ENCODE results near the gene SPAG17. TPM values are rescaled to one million over a fixed set of nuclear protein-coding genes. Genes with fewer than 3 reads are reported as not detected.

Gene SPAG17
- total RNA-seq, 1 donor from 2014 or later: 1.2 TPM

DNA sequence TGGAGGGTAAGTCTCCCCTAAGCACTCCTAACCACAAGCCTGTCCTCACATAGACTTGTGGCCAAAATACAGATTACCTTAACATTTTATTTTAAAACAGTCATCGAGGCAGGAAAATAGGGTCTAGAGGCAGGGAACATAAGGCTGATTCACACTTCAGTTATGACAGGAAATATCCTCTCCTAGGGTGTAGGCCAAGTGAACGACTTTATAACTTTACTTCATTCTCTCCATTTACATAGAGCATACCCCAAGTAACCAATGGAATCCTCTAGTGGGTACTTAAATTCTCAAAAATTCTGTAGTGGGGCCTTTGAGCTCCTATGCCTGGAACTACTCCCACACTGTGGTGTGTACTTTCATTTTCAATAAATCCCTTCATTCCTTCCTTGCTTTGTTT is 142.5 kb downstream of the SPAG17 start:
- DNase-seq (ENCODE audit: low read depth): no peak
- TF ChIP-seq, protein P1, sequence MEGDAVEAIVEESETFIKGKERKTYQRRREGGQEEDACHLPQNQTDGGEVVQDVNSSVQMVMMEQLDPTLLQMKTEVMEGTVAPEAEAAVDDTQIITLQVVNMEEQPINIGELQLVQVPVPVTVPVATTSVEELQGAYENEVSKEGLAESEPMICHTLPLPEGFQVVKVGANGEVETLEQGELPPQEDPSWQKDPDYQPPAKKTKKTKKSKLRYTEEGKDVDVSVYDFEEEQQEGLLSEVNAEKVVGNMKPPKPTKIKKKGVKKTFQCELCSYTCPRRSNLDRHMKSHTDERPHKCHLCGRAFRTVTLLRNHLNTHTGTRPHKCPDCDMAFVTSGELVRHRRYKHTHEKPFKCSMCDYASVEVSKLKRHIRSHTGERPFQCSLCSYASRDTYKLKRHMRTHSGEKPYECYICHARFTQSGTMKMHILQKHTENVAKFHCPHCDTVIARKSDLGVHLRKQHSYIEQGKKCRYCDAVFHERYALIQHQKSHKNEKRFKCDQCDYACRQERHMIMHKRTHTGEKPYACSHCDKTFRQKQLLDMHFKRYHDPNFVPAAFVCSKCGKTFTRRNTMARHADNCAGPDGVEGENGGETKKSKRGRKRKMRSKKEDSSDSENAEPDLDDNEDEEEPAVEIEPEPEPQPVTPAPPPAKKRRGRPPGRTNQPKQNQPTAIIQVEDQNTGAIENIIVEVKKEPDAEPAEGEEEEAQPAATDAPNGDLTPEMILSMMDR (conservative IDR thresholded peaks at IDR 0.05; ENCODE audit: low read depth, low read length): no peak
- H3K4me3 ChIP-seq (ENCODE audit: low read depth, low read length): no peak overlapping the region

DNA sequence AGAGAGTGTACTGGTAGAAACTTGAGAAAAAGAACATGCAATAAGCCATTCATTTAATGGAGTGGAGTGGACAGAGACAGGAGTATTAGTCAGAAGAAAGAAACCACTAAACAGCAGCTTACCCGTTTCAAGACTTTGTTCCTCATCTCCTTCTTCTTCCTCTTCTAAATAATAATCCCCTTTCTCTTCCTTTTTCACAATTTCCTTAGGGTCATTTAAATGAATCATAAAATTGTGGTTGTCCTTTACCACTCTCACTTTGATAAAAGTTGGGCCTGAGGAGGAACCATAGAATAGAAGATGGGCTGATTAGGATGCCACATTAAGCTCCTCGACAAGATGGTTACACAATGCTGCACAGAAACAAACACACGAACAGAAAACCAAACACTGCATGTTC is 145.9 kb downstream of the SPAG17 start:
- TF ChIP-seq, protein P1 (conservative IDR thresholded peaks at IDR 0.05; ENCODE audit: low read depth, low read length): no peak
- no peak overlapping the region for H3K4me3 ChIP-seq (ENCODE audit: low read depth, low read length)
- no peak for DNase-seq (ENCODE audit: low read depth)

DNA sequence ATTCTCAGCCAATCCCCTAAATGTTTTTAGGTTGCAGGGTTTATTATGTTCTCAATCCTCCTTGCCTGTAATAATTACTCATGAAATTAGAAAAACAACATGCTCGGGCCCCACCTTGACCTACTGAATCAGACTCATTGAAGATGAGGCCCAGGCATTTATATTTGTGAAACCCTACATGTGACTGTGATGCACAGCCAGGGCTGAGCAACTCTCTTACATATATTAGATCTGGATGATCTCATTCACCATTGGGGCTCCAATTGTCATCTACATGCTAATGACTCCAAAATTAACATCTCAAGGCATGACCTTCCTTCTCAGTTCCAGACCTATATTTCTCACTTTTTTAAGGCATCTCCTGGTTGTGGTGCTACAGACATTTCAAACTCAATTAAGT is 152.1 kb downstream of the SPAG17 start:
- no peak for DNase-seq (ENCODE audit: low read depth)
- no peak overlapping the region for H3K4me3 ChIP-seq (ENCODE audit: low read depth, low read length)
- TF ChIP-seq, protein P1 (conservative IDR thresholded peaks at IDR 0.05; ENCODE audit: low read depth, low read length): no peak

DNA sequence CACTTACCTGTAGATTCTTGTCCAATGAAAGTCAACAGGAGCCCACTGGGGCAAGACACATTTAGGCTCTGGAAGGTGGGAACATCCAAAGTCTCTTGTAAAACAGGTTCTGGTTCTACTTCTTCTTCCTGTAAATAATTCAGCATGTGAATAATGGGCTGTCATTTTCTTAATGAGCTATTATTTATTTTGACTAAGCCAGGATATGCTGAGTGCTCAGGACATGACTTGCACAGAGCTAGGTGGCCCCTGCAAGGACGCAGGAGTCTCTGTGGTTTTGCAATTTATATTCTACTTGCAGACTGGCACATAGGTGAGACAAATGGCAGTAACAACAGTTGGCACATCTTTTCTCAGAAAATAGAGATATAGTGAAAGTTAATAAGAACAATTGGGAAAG is 156.8 kb downstream of the SPAG17 start:
- no peak for DNase-seq (ENCODE audit: low read depth)
- TF ChIP-seq, protein P1 (conservative IDR thresholded peaks at IDR 0.05; ENCODE audit: low read depth, low read length): no peak
- H3K4me3 ChIP-seq (ENCODE audit: low read depth, low read length): no peak overlapping the region

DNA sequence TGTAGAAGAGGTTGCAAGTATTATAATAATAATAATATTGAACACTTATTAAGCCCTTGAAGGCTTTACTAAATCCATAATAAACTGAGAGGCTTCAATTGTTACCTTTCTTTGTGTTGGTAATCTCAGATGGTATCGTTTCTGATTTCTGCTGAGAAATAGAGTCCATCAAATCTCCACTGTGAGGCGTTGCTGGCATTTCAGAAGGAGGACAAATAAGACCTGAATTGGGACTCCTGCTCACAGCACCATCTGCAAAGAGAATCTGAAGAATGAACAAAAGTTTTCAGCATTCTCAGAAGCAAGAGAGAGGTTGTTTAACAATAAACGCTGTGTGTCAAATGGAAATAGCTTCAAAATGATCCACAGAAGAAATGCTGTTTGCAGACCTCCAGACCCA is 161.8 kb downstream of the SPAG17 start:
- no peak for DNase-seq (ENCODE audit: low read depth)
- TF ChIP-seq, protein P1 (conservative IDR thresholded peaks at IDR 0.05; ENCODE audit: low read depth, low read length): no peak
- no peak overlapping the region for H3K4me3 ChIP-seq (ENCODE audit: low read depth, low read length)

DNA sequence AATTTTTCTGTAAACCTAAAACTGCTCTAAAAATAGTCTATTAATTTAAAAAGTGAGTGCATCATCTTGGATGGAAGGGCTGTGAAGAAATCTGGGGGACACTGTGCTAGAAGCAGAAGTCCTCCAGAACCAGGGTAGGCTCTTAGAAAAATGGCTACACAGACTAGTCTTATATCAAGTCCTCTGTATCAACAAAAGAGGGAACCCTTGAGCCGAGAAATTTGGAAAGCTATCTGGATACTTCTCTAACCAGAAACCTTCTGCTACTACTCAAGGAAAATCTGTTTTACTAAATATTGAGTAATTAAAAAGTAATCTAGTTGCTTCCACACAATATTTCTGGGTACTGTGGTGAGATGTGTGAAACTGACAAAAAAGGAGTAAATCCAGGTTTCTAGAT is 163.4 kb downstream of the SPAG17 start:
- DNase-seq (ENCODE audit: low read depth): no peak
- TF ChIP-seq, protein P1 (conservative IDR thresholded peaks at IDR 0.05; ENCODE audit: low read depth, low read length): no peak
- no peak overlapping the region for H3K4me3 ChIP-seq (ENCODE audit: low read depth, low read length)

DNA sequence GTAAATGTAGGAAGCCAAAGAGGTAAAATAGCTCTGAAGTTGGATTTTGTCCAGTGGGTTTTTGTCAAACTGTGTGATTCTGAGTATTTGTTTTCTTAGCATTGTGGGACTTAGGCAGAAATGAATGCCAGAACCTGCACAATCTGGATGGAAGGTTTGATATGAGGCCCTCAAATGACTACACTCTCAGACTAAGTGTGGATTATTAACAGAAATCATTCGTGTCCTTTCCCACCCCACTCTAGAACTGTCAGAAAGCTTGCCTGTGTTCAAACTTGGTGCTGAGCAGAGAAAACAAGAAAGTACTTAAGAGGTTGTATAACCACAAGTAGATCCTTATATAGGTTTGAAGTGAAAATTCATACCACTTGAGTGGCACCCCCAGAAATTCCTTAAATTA is 167.0 kb downstream of the SPAG17 start:
- no peak for DNase-seq (ENCODE audit: low read depth)
- H3K4me3 ChIP-seq (ENCODE audit: low read depth, low read length): no peak overlapping the region
- TF ChIP-seq, protein P1 (conservative IDR thresholded peaks at IDR 0.05; ENCODE audit: low read depth, low read length): no peak

Data from epithelial cell of proximal tubule (primary cell).